Subcutaneous abdominal adipose tissue (tissue), 5 donors: ENCODE measurements around the gene SPAG4.
A peak's percentile ranks its signal among the peaks of the same experiment; 100 is the strongest.

Experiments
- H3K27ac ChIP-seq: one replicate; pipeline ENCODE4 v1.7.0; 2013; ENCODE audit warnings: low read depth, mild to moderate bottlenecking, inconsistent platforms, low read length, moderate library complexity
- H3K27me3 ChIP-seq, 5 donors: one replicate each; pipeline ENCODE4 v1.7.0; 2013; ENCODE audit warnings: low read length in 5 of 5, inconsistent platforms in 1 of 5; ENCODE audit not compliant: control insufficient read depth in 5 of 5, insufficient read depth in 4 of 5
- H3K36me3 ChIP-seq, 5 donors: one replicate each; pipeline ENCODE4 v1.7.0; 2013; ENCODE audit warnings: low read length in 5 of 5; ENCODE audit not compliant: control insufficient read depth in 5 of 5, insufficient read depth in 5 of 5
- H3K4me1 ChIP-seq, 5 donors: one replicate each; pipeline ENCODE4 v1.7.0; 2013; ENCODE audit warnings: low read length in 5 of 5, mild to moderate bottlenecking in 3 of 5, moderate library complexity in 1 of 5; ENCODE audit not compliant: control insufficient read depth in 5 of 5, insufficient read depth in 5 of 5
- H3K4me3 ChIP-seq, 5 donors: one replicate each; pipeline ENCODE4 v1.7.0; 2013; ENCODE audit warnings: low read length in 5 of 5, low read depth in 1 of 5
- H3K9ac ChIP-seq, 5 donors: one replicate each; pipeline ENCODE4 v1.7.0; 2013; ENCODE audit warnings: low read length in 5 of 5, mild to moderate bottlenecking in 4 of 5, moderate library complexity in 3 of 5
- H3K9me3 ChIP-seq, 5 donors: one replicate each; pipeline ENCODE4 v1.7.0; 2013; ENCODE audit warnings: low read length in 5 of 5; ENCODE audit not compliant: control insufficient read depth in 5 of 5
- donor health status: healthy.
- donor health status: healthy.
- donor health status: healthy.
- donor health status: healthy.
- donor health status: healthy.

Gene SPAG4

GRCh38 chr20:35606127-35606526 lies 9.5 kb upstream of the SPAG4 start:
- peaks cover 0 to 11% (median 11%) of the 10 kb centered on the region in 5 donors for H3K4me1 ChIP-seq
- no peak overlapping the region for H3K4me3 ChIP-seq
- H3K9me3 ChIP-seq, result no peaks in the 10 kb centered on the region
- no peaks in the 10 kb centered on the region for H3K36me3 ChIP-seq
- H3K27me3 ChIP-seq, result peaks cover 0 to 1% (median 0%) of the 10 kb centered on the region in 5 donors
- H3K9ac ChIP-seq, result no peak overlapping the region
- H3K27ac ChIP-seq, result no peak overlapping the region

- Histone ChIP-seq H3K27ac (no peak overlapping the region), H3K4me3 (no peak overlapping the region), H3K27me3 (no peaks in the 10 kb centered on the region), H3K36me3 (no peaks in the 10 kb centered on the region), H3K9me3 (no peaks in the 10 kb centered on the region), H3K4me1 (peaks cover 0 to under 1% (median under 1%) of the 10 kb centered on the region in 5 donors), H3K9ac (no peak overlapping the region)
Measured at GRCh38 chr20:35607003-35607735, 8.5 kb upstream of the SPAG4 start.

GRCh38 chr20:35610833-35611427 lies 4.7 kb upstream of the SPAG4 start:
- Histone ChIP-seq H3K4me1 (peaks cover 0 to 6% (median 6%) of the 10 kb centered on the region in 5 donors), H3K9ac (no peak overlapping the region), H3K27ac (no peak overlapping the region), H3K27me3 (no peaks in the 10 kb centered on the region), H3K36me3 (no peaks in the 10 kb centered on the region), H3K4me3 (no peak overlapping the region), H3K9me3 (no peaks in the 10 kb centered on the region)

- no peaks in the 10 kb centered on the region for H3K36me3 ChIP-seq
- no peaks in the 10 kb centered on the region for H3K9me3 ChIP-seq
- H3K27ac ChIP-seq, result no peak overlapping the region
- no peak overlapping the region for H3K9ac ChIP-seq
- no peak overlapping the region for H3K4me3 ChIP-seq
- H3K27me3 ChIP-seq, result no peaks in the 10 kb centered on the region
- H3K4me1 ChIP-seq, result peaks cover 0 to 7% (median 6%) of the 10 kb centered on the region in 5 donors
Measured at GRCh38 chr20:35611482-35611881, 4.1 kb upstream of the SPAG4 start.

GRCh38 chr20:35616465-35617396 lies 1.1 kb downstream of the SPAG4 start:
- Histone ChIP-seq H3K9me3 (no peaks in the 10 kb centered on the region), H3K27me3 (no peaks in the 10 kb centered on the region), H3K4me3 (peak overlapping the region; percentile 50 to 72 (median 65)), H3K4me1 (peaks cover 5 to 39% (median 36%) of the 10 kb centered on the region in 5 donors), H3K9ac (peak overlapping the region in 2 of 5 donors; percentile 40 to 76), H3K27ac (peak overlapping the region; percentile 60), H3K36me3 (peaks cover 0 to 10% (median 5%) of the 10 kb centered on the region in 5 donors)

GRCh38 chr20:35617397-35618262 lies 2.0 kb downstream of the SPAG4 start:
- Histone ChIP-seq H3K27me3 (no peaks in the 10 kb centered on the region), H3K4me1 (peaks cover 5 to 39% (median 36%) of the 10 kb centered on the region in 5 donors), H3K27ac (no peak overlapping the region), H3K9ac (peak overlapping the region in 3 of 5 donors; percentile 40 to 76 (median 55)), H3K9me3 (no peaks in the 10 kb centered on the region), H3K36me3 (peaks cover 0 to 10% (median 5%) of the 10 kb centered on the region in 5 donors), H3K4me3 (peak overlapping the region; percentile 50 to 72 (median 65))

GRCh38 chr20:35618263-35619131 lies 2.9 kb downstream of the SPAG4 start:
- no peaks in the 10 kb centered on the region for H3K9me3 ChIP-seq
- H3K9ac ChIP-seq, result peak overlapping the region in 1 of 5 donors; percentile 41
- peaks cover 5 to 39% (median 36%) of the 10 kb centered on the region in 5 donors for H3K4me1 ChIP-seq
- H3K27ac ChIP-seq, result no peak overlapping the region
- peaks cover 0 to 10% (median 5%) of the 10 kb centered on the region in 5 donors for H3K36me3 ChIP-seq
- H3K4me3 ChIP-seq, result peak overlapping the region; percentile 48 to 61 (median 55)
- no peaks in the 10 kb centered on the region for H3K27me3 ChIP-seq

GRCh38 chr20:35619196-35620095 lies 3.8 kb downstream of the SPAG4 start:
- peaks cover 5 to 39% (median 36%) of the 10 kb centered on the region in 5 donors for H3K4me1 ChIP-seq
- peak overlapping the region in 4 of 5 donors; percentile 13 to 62 (median 55) for H3K4me3 ChIP-seq
- no peaks in the 10 kb centered on the region for H3K9me3 ChIP-seq
- H3K36me3 ChIP-seq, result peaks cover 0 to 10% (median 5%) of the 10 kb centered on the region in 5 donors
- H3K9ac ChIP-seq, result no peak overlapping the region
- no peak overlapping the region for H3K27ac ChIP-seq
- H3K27me3 ChIP-seq, result no peaks in the 10 kb centered on the region
